HEK293 (cell line): ENCODE measurements around the gene PPP4R2.
A peak's percentile ranks its signal among the peaks of the same experiment; 100 is the strongest.

Experiments used
- EGR2 ChIP-seq: fragments of 450-650 bp; formaldehyde crosslinking; IDR thresholded peaks from 2 replicates; pipeline ENCODE4 v1.5.1; 2016; ENCODE audit warnings: low read depth, missing biosample characterization, missing genetic modification characterization
- KLF9 ChIP-seq: fragments of 450-650 bp; formaldehyde crosslinking; IDR thresholded peaks from 2 replicates; pipeline ENCODE4 v1.5.1; 2016; ENCODE audit warnings: missing biosample characterization, missing genetic modification characterization, low read depth
- TRIM28 ChIP-seq: IDR thresholded peaks from 2 replicates; pipeline ENCODE4 v1.6.1; 2011; ENCODE audit warnings: low read length, control low read depth, borderline replicate concordance
- ZFHX2 ChIP-seq: fragments of 450-650 bp; formaldehyde crosslinking; conservative IDR thresholded peaks from 2 replicates; pipeline ENCODE4 v1.5.1; 2016; ENCODE audit warnings: missing biosample characterization, missing genetic modification characterization
- ZFP69B ChIP-seq: fragments of 450-650 bp; formaldehyde crosslinking; IDR thresholded peaks from 2 replicates; pipeline ENCODE4 v1.5.1; 2016; ENCODE audit warnings: missing biosample characterization, missing genetic modification characterization
- ZNF155 ChIP-seq: fragments of 450-650 bp; formaldehyde crosslinking; IDR thresholded peaks from 2 replicates; pipeline ENCODE4 v1.5.1; 2016; ENCODE audit warnings: missing biosample characterization, missing genetic modification characterization
- ZNF302 ChIP-seq: fragments of 450-650 bp; formaldehyde crosslinking; IDR thresholded peaks from 2 replicates; pipeline ENCODE4 v1.5.1; 2016; ENCODE audit warnings: missing biosample characterization, missing genetic modification characterization, low read depth
- ZNF341 ChIP-seq: fragments of 450-650 bp; formaldehyde crosslinking; IDR thresholded peaks from 2 replicates; pipeline ENCODE4; 2016; ENCODE audit warnings: low read depth, missing biosample characterization, missing genetic modification characterization
- ZNF366 ChIP-seq: fragments of 450-650 bp; formaldehyde crosslinking; conservative IDR thresholded peaks from 2 replicates; pipeline ENCODE4 v1.5.1; 2016; ENCODE audit warnings: missing biosample characterization, missing genetic modification characterization
- ZNF394 ChIP-seq: fragments of 450-650 bp; formaldehyde crosslinking; IDR thresholded peaks from 2 replicates; pipeline ENCODE4 v1.5.1; 2016; ENCODE audit warnings: missing biosample characterization, missing genetic modification characterization, mild to moderate bottlenecking, moderate library complexity, borderline replicate concordance
- ZNF600 ChIP-seq: fragments of 450-650 bp; formaldehyde crosslinking; IDR thresholded peaks from 2 replicates; pipeline ENCODE4 v1.5.1; 2016; ENCODE audit warnings: missing biosample characterization, missing genetic modification characterization
- ZXDB ChIP-seq: fragments of 450-650 bp; formaldehyde crosslinking; IDR thresholded peaks from 2 replicates; pipeline ENCODE4 v1.5.1; 2016; ENCODE audit warnings: missing biosample characterization, missing genetic modification characterization
- TF ChIP-seq, protein P1 (sequence below): fragments of 450-650 bp; formaldehyde crosslinking; IDR thresholded peaks from 2 replicates; pipeline ENCODE4 v1.5.1; 2017; ENCODE audit warnings: missing biosample characterization, missing genetic modification characterization
- TF ChIP-seq, protein P2 (sequence below): fragments of 450-650 bp; formaldehyde crosslinking; IDR thresholded peaks from 2 replicates; pipeline ENCODE4 v1.5.1; 2017; ENCODE audit warnings: missing biosample characterization, missing genetic modification characterization
- TF ChIP-seq, protein P3 (sequence below): fragments of 450-650 bp; formaldehyde crosslinking; IDR thresholded peaks from 2 replicates; pipeline ENCODE4 v1.5.1; 2016; ENCODE audit warnings: missing biosample characterization, missing genetic modification characterization
- TF ChIP-seq, protein P4 (sequence below): fragments of 450-650 bp; formaldehyde crosslinking; IDR thresholded peaks from 2 replicates; pipeline ENCODE4 v1.5.1; 2016; ENCODE audit warnings: missing biosample characterization, missing genetic modification characterization
- TF ChIP-seq, protein P5 (sequence below): fragments of 450-650 bp; formaldehyde crosslinking; IDR thresholded peaks from 2 replicates; pipeline ENCODE4 v1.5.1; 2017; ENCODE audit warnings: missing biosample characterization, missing genetic modification characterization
- TF ChIP-seq, protein P6 (sequence below): fragments of 450-650 bp; formaldehyde crosslinking; IDR thresholded peaks from 2 replicates; pipeline ENCODE4 v1.5.1; 2016; ENCODE audit warnings: missing biosample characterization, missing genetic modification characterization, borderline replicate concordance
- TF ChIP-seq, protein P7 (sequence below): fragments of 450-650 bp; formaldehyde crosslinking; IDR thresholded peaks from 2 replicates; pipeline ENCODE4 v1.5.1; 2016; ENCODE audit warnings: missing biosample characterization, missing genetic modification characterization
- TF ChIP-seq, protein P8 (sequence below): fragments of 450-650 bp; formaldehyde crosslinking; IDR thresholded peaks from 2 replicates; pipeline ENCODE4 v1.5.1; 2017; ENCODE audit warnings: missing biosample characterization, missing genetic modification characterization

Gene PPP4R2

DNA sequence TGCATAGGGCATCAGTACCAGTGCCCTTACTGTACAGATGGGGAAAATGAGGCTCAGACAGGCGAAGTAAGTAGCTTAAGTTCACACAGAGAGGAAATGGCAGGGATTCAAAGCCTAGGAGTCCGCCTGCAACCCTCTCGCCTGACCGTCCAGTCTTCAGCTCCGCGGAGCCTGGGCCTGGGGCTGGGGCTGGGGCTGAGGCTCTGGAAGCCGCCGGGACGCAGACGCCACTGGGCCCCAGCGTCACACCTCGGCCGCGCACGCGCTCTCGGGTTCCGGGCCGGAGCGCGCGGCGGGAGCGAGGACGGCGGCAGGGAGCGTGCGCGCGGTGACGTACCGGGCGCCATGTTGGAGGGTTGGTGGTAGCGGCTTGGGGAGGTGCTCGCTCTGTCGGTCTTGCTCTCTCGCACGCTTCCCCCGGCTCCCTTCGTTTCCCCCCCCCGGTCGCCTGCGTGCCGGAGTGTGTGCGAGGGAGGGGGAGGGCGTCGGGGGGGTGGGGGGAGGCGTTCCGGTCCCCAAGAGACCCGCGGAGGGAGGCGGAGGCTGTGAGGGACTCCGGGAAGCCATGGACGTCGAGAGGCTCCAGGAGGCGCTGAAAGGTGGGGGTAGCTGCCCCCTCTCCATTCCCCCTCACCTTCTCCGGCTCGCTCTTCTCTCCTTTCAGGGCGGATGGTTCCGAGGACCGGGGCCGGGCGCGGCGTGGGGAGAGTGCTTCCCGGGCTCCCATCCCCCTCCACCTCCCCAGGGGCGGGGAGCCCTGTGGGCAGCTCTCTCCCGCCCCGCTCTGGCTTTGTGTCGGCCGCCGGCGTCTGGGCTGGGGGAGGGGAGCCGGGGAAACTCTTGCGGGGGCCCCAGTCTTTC lies at the start of gene PPP4R2 (continued):
- TF ChIP-seq, protein P1, sequence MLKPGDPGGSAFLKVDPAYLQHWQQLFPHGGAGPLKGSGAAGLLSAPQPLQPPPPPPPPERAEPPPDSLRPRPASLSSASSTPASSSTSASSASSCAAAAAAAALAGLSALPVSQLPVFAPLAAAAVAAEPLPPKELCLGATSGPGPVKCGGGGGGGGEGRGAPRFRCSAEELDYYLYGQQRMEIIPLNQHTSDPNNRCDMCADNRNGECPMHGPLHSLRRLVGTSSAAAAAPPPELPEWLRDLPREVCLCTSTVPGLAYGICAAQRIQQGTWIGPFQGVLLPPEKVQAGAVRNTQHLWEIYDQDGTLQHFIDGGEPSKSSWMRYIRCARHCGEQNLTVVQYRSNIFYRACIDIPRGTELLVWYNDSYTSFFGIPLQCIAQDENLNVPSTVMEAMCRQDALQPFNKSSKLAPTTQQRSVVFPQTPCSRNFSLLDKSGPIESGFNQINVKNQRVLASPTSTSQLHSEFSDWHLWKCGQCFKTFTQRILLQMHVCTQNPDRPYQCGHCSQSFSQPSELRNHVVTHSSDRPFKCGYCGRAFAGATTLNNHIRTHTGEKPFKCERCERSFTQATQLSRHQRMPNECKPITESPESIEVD (tag by site-specific recombination), result no peak
- TF ChIP-seq ZNF366 (tag by site-specific recombination) (no peak), TRIM28 (no peak), ZNF600 (tag by site-specific recombination) (peak; percentile 74), EGR2 (tag by site-specific recombination) (peak; percentile 79), ZXDB (tag by site-specific recombination) (peak; percentile 80), ZNF155 (tag by site-specific recombination) (no peak), ZFHX2 (tag by site-specific recombination) (peak; percentile 78), ZNF341 (tag by site-specific recombination) (peak; percentile 77), KLF9 (tag by site-specific recombination) (peak; percentile 40; the same call in 1 of the 2 replicates), ZFP69B (tag by site-specific recombination) (0 out of 2 replicates have a peak, but pooled peaks have one; percentile 16), ZNF302 (tag by site-specific recombination) (no peak), ZNF394 (tag by site-specific recombination) (peak; percentile 45; the same call in 1 of the 2 replicates)
- TF ChIP-seq, protein P2, sequence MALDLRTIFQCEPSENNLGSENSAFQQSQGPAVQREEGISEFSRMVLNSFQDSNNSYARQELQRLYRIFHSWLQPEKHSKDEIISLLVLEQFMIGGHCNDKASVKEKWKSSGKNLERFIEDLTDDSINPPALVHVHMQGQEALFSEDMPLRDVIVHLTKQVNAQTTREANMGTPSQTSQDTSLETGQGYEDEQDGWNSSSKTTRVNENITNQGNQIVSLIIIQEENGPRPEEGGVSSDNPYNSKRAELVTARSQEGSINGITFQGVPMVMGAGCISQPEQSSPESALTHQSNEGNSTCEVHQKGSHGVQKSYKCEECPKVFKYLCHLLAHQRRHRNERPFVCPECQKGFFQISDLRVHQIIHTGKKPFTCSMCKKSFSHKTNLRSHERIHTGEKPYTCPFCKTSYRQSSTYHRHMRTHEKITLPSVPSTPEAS (tag by site-specific recombination), result no peak
- TF ChIP-seq, protein P3, sequence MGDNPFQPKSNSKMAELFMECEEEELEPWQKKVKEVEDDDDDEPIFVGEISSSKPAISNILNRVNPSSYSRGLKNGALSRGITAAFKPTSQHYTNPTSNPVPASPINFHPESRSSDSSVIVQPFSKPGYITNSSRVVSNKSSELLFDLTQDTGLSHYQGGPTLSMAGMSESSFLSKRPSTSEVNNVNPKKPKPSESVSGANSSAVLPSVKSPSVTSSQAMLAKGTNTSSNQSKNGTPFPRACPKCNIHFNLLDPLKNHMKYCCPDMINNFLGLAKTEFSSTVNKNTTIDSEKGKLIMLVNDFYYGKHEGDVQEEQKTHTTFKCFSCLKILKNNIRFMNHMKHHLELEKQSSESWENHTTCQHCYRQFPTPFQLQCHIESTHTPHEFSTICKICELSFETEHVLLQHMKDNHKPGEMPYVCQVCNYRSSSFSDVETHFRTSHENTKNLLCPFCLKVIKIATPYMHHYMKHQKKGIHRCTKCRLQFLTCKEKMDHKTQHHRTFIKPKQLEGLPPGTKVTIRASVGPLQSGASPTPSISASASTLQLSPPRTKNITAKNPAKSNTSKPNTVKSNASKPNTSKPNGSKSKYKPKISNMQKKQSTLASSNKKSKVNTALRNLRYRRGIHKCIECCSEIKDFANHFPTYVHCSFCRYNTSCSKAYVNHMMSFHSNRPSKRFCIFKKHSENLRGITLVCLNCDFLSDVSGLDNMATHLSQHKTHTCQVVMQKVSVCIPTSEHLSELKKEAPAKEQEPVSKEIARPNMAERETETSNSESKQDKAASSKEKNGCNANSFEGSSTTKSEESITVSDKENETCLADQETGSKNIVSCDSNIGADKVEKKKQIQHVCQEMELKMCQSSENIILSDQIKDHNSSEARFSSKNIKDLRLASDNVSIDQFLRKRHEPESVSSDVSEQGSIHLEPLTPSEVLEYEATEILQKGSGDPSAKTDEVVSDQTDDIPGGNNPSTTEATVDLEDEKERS, result no peak
- TF ChIP-seq, protein P4, sequence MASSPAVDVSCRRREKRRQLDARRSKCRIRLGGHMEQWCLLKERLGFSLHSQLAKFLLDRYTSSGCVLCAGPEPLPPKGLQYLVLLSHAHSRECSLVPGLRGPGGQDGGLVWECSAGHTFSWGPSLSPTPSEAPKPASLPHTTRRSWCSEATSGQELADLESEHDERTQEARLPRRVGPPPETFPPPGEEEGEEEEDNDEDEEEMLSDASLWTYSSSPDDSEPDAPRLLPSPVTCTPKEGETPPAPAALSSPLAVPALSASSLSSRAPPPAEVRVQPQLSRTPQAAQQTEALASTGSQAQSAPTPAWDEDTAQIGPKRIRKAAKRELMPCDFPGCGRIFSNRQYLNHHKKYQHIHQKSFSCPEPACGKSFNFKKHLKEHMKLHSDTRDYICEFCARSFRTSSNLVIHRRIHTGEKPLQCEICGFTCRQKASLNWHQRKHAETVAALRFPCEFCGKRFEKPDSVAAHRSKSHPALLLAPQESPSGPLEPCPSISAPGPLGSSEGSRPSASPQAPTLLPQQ (tag by site-specific recombination), result peak; percentile 66
- TF ChIP-seq, protein P5, sequence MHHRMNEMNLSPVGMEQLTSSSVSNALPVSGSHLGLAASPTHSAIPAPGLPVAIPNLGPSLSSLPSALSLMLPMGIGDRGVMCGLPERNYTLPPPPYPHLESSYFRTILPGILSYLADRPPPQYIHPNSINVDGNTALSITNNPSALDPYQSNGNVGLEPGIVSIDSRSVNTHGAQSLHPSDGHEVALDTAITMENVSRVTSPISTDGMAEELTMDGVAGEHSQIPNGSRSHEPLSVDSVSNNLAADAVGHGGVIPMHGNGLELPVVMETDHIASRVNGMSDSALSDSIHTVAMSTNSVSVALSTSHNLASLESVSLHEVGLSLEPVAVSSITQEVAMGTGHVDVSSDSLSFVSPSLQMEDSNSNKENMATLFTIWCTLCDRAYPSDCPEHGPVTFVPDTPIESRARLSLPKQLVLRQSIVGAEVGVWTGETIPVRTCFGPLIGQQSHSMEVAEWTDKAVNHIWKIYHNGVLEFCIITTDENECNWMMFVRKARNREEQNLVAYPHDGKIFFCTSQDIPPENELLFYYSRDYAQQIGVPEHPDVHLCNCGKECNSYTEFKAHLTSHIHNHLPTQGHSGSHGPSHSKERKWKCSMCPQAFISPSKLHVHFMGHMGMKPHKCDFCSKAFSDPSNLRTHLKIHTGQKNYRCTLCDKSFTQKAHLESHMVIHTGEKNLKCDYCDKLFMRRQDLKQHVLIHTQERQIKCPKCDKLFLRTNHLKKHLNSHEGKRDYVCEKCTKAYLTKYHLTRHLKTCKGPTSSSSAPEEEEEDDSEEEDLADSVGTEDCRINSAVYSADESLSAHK (tag by site-specific recombination), result no peak
- TF ChIP-seq, protein P6, sequence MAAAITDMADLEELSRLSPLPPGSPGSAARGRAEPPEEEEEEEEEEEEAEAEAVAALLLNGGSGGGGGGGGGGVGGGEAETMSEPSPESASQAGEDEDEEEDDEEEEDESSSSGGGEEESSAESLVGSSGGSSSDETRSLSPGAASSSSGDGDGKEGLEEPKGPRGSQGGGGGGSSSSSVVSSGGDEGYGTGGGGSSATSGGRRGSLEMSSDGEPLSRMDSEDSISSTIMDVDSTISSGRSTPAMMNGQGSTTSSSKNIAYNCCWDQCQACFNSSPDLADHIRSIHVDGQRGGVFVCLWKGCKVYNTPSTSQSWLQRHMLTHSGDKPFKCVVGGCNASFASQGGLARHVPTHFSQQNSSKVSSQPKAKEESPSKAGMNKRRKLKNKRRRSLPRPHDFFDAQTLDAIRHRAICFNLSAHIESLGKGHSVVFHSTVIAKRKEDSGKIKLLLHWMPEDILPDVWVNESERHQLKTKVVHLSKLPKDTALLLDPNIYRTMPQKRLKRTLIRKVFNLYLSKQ (tag by site-specific recombination), result no peak
- TF ChIP-seq, protein P7, sequence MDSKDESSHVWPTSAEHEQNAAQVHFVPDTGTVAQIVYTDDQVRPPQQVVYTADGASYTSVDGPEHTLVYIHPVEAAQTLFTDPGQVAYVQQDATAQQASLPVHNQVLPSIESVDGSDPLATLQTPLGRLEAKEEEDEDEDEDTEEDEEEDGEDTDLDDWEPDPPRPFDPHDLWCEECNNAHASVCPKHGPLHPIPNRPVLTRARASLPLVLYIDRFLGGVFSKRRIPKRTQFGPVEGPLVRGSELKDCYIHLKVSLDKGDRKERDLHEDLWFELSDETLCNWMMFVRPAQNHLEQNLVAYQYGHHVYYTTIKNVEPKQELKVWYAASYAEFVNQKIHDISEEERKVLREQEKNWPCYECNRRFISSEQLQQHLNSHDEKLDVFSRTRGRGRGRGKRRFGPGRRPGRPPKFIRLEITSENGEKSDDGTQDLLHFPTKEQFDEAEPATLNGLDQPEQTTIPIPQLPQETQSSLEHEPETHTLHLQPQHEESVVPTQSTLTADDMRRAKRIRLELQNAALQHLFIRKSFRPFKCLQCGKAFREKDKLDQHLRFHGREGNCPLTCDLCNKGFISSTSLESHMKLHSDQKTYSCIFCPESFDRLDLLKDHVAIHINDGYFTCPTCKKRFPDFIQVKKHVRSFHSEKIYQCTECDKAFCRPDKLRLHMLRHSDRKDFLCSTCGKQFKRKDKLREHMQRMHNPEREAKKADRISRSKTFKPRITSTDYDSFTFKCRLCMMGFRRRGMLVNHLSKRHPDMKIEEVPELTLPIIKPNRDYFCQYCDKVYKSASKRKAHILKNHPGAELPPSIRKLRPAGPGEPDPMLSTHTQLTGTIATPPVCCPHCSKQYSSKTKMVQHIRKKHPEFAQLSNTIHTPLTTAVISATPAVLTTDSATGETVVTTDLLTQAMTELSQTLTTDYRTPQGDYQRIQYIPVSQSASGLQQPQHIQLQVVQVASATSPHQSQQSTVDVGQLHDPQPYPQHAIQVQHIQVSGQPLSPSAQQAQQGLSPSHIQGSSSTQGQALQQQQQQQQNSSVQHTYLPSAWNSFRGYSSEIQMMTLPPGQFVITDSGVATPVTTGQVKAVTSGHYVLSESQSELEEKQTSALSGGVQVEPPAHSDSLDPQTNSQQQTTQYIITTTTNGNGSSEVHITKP, result peak; percentile 41; the same call in 1 of the 2 replicates
- TF ChIP-seq, protein P8, sequence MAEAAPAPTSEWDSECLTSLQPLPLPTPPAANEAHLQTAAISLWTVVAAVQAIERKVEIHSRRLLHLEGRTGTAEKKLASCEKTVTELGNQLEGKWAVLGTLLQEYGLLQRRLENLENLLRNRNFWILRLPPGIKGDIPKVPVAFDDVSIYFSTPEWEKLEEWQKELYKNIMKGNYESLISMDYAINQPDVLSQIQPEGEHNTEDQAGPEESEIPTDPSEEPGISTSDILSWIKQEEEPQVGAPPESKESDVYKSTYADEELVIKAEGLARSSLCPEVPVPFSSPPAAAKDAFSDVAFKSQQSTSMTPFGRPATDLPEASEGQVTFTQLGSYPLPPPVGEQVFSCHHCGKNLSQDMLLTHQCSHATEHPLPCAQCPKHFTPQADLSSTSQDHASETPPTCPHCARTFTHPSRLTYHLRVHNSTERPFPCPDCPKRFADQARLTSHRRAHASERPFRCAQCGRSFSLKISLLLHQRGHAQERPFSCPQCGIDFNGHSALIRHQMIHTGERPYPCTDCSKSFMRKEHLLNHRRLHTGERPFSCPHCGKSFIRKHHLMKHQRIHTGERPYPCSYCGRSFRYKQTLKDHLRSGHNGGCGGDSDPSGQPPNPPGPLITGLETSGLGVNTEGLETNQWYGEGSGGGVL (tag by site-specific recombination), result peak; percentile 97
